Ureter (tissue), 1 donor: ENCODE results near the gene S100A5. TPM values are rescaled to one million over a fixed set of nuclear protein-coding genes. Genes with fewer than 3 reads are reported as not detected.
"Not testable (repeated sequence)": the region's sequence is repeated elsewhere in the genome, so short reads cannot be mapped to it uniquely, and the experiment has no call there.

ENCODE experiments used
- DNase-seq: peaks from one replicate; pipeline ENCODE4 v3.0.0-alpha.2; 2020; ENCODE audit warnings: low spot score
- total RNA-seq: library from RNA; stranded (reverse); gene quantifications from one replicate; pipeline ENCODE4 v1.2.4, GENCODE V29; 2023
- donor health status: DM: yes; HTN: yes; CAD: no.

Gene S100A5
- total RNA-seq, 1 donor from 2014 or later, result 0.86 TPM

DNA sequence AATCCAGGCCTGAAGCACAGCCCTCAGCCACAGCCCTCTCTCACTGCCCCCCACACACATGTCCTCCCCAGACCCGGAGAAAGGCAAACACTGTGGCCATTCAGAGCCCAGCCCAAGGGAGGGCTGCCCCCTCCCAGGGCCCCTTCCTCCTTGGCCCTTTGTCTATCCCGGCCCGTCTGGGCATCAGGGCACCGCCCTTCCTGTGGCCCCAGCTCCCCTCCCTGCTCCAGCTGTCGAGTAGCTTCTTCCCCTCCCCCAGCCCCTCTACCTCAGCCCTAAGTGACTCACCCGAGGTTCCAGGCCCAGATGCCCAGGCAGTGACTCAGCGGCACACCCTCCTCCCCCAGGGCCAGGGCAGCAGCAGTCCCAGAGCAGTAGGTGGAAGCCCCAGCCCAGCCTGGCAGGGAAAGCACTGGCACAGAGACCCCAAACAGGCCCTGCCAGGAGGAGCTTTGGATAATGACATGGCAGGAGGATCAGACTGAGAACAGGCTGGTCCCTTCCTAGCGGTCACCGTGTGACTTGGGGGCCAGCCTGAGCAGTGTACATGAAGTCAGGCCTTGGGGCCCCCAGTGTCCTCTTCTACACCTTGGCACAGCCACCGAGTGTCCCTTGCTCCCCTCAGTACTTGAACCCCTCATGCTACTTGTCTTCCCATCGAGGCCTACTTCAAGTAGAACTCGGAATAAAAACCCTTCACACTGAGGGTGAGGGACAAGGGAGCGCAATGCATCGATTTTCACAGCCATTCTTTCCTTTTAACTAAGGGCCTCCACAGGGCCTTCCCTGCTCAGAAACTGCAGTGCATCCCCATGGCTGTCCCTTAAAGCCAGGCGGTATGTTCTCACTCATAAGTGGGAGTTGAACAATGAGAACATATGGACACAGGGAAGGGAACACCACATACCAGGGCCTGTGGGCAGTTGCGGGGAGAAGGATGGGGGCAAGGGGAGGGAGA, 26.0 kb upstream of the S100A5 start:
- DNase-seq, result peak; percentile 97

DNA sequence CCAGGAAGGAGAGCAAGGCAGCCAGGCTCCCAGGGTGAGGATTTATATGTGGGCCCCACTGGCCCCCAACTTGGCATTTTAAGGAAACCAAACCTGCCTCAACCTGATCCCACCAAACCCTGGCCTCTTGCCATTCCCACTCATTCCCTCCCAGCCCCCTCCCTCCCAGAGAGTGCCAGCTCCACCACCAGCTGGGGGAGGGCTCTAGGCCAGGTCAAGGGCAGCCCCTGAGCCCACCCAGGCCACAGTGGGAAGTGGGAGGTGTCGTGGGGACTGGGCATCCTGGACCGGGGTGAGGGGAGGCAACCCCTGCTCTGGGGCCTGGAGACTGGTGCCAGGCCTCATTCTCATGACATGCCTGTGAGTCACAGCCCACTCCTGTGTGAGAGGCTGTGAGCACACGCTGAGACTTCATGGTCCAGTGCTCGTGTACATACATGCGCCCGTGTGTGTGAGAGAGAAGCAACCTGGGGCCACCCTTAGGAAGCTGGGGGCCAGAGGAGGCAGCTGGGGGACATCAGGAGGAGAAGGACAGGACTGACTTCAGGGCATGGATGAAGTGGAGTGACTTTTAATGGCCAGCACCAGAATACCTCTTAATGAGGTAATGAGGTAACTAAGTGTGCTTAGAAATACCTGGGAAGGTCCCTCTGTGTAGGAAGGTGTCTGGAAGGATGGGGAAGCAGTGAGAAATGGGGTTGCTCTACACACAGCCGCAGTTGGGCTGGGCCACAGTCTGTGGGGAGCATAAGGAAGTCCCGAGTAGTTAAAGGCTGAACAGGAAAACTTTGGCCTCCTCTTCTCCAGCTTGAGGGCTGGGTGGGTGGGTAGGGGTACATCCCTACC, 25.0 kb upstream of the S100A5 start, which contains the start of gene S100A2:
S100A2 (minus strand) TSS at position 316 of the 846 bp plus-strand sequence. CDS start 1,967 bp downstream, outside the sequence.
- peak; percentile 78 for DNase-seq

DNA sequence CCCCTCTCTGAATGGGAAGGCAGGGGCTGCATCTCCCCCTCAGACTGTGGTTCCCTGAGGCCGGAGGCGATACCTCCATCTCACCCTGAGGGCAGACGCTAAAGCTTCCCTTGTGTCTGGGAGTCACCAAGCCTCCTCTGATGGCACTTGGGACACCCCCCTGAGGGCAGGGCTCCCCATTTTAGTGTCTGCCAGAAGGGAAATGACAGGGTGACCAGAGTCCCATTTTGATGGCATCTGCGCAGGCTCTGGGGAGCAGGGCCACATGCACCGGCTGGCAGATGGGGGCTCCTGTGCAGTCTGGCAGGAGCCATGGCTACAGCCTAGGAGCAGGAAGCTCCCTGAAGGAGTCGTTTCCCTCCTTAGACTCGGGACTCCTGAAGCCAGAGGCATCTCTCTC, 23.3 kb upstream of the S100A5 start:
- DNase-seq, result peak; percentile 41

DNA sequence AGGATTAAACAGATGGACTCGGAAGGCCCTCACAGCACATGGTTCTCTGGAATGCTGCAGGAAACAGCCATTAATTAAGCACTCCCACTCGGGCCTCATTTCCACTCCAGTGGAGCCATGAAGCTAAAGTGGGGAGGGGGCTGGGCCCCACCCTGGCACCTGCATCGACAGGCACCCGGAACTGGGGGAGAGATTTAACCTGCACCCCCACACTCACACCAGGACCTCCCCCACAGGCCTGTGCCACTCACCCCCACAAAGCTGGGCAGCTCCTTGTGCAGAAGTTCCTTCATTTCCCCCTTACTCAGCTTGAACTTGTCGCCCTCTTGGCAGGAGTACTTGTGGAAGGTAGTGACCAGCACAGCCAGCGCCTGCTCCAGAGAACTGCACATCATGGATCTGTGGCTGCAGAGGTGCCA, 22.8 kb upstream of the S100A5 start:
- DNase-seq, result peak; percentile 41

- not testable (repeated sequence) for DNase-seq
Observed at GRCh38 chr1:153562021-153562420, 21.3 kb upstream of the S100A5 start.

GRCh38 chr1:153561466-153561985, 20.8 kb upstream of the S100A5 start:
- DNase-seq, result peak; percentile 37

- DNase-seq, result no peak
Observed at GRCh38 chr1:153560771-153561465, 20.2 kb upstream of the S100A5 start.

- DNase-seq, result no peak
Observed at GRCh38 chr1:153560241-153560640, 19.5 kb upstream of the S100A5 start.

DNA sequence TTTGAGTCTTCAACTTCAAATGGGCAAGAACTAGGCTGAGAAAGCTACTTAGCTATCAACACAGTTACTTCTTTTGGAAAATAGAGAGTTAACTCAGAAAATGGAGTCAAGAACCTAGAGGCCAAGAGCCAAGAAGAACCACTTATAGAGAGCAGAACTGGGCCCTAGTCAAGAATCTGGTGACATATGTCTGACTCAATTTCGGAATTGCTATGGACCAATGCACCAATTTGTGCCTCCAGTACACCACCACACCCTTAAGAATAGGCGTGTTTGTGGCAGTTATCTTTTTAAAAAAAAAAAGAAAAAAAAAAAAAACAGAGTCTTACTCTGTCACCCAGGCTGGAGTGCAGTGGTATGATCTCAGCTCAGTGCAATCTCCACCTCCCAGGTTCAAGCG, 17.1 kb upstream of the S100A5 start:
- no peak for DNase-seq

- no peak for DNase-seq
Observed at GRCh38 chr1:153556348-153556747, 15.6 kb upstream of the S100A5 start.

GRCh38 chr1:153553830-153554541, 13.3 kb upstream of the S100A5 start:
- DNase-seq, result no peak

DNA sequence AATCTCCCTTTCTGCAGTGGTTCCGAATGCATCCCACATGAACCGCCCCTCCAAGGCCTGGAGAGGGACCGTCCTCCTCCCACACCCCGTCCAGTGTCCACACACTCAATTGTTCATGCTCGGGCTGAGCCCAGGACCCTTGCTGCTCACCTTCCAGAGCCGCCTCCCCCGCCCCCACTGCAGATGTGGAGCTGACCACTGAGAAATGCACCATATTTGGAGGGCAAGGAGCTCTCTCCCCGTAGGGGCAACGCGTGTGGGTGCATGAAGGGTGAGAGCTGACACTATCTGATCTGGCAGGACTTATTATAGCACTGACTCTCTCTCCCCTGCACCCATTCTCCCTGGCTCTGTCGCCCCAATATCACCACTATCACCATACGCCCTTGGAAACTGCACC, 12.4 kb upstream of the S100A5 start:
- DNase-seq, result no peak

DNA sequence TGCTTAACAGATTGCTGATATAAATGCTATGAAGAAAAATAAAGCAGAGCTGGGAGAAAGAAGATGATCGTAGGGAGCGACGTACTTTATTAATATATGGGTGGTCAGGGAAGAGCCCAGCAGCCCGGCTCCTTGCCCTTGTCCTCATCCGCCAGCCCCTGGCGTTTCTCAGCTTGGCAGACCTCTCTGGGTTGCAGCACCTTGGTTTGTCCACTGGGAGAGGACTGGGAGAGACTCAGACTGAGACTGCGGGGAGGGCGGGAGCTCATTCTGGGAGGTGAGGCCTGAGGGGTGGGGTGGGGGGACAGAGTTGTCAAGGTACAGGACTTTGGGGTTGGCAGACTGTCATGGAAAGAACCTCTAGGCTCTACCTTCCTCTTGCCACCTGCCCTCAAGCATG, 11.6 kb upstream of the S100A5 start:
- no peak for DNase-seq

DNA sequence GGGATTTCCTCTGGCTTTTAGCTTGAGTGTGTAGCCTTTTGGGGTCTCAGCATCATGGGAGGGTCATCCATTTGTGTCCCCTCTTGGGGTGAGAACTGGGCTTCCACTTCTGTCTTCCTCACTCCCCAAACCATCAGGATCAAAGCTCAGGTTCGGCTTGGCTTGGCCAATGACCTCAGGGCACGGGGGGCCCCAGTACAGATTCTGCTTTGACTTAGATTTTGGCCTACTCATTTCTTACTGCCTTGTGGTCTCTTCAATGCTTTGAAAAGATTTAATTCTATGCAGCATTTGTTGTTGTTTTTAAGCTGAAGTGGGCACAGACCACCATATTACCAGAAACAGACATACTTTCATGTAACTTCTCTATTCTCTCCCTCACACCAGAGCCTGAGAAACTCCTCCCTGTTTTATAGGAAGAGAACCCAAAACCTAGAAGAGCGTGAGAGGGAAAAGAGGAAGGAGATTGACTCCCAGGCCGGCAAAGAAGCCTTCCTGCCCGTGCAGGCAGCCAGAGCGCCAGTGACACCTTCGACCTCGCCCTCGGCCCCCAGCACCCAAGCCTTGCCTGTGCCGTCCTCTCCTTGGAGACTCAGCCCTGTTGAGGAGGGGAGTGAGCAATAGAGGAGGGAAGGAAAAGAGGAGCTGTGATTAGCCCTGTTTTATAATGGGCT, 10.2 kb upstream of the S100A5 start:
- DNase-seq, result no peak

DNA sequence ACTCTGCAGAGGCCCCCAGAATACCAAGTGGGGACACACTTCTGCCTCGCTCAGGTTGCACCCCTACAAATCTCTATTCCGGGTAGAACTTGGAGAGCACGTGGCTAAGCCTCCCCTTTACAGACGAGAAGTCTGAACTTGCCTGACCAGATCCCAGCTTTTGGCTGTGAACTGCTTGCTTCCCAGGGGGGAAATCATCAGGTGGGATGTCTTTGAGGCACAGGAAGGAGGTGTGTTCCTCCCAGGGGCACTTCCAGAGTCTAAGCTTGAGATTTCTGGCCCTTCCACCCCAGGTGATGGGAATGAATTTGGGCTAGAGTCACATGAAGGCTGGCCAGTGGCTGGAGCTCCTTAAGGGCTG, 9.6 kb upstream of the S100A5 start:
- no peak for DNase-seq

DNA sequence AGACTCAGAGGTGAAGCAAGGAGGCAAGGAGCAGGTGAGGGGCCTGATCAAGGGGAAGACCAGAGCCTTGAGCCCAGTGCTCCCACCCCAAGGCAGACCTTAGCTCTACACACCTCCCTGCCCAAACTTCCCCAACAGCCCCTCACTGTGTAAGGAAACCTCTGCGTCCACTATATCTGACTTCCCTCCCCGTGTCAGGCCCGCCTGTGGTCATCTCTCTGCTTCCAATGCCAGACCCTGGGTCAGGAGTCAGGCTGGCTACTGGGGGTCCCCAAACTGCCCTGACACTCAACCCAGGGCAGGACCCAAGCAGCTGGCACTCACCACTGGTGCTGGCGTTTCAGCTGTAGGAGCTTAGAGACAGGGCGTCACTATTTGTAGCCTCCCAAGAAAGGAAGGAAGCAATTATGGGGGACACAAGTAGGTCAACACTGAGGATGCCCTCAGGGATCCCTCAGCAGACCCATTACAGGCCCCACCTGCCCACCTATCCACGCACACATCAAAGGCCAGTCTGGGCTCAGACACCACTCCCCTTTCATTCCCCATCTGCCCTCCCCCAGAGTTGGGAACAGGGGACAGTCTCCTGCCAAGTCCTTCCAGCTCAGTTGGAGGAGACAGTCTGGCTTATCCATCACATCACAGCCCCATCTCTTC, 9.1 kb upstream of the S100A5 start:
- DNase-seq, result no peak

DNA sequence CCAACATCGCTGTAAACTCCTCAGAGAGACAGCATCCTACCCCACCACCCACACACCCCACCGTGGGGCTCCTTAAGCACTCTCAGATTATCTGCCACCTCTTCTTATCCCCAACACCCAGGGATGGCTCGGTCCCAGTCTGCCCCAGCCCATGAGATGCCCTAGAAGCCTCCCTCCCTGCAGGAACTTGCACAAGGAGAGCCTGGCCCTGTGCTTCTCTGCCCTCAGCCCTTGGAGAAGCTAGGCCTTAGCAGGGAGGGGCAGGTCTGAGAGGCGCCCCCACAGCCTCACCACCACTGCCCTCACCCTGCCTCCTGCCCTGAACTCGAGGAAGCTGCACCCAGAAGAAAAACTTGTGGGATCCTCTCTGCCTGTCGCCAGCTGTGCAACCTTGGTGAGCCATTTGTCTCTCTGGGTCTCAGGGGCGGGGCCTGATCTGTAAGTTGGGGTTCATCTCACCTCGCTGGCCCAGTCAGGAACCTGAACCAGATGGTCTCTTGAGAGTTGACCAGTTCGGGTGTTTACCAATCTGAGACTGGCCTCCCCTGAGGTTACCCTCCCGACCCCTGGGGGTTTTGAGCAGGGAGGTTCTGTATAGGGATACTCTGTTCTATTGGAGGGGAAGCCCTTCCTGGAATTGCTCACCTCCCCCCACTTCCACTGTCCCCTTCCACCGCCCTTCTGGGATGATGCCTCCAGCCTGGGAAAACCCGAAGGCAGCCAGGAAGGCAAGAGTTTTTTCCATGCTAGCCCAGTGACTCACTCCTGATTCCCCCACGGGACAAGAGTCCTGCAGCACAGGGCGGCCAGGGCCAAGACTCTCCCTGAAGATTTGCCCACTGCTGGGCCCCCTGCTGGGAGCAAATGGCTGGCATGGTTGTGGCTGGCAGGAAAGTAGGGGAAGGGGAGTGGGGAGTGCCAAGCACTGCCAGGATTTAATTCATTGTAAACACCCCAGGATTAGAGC, 8.3 kb upstream of the S100A5 start, which contains the start of gene S100A3:
S100A3 (minus strand) TSS at position 537 of the 967 bp plus-strand sequence. CDS start 773 bp downstream, outside the sequence.
- DNase-seq, result peak; percentile 73
